ENCODE results near the gene SH3GL1.

The SH3GL1 gene

GRCh38 chr19:4375164-4376027 lies 25.0 kb downstream of the SH3GL1 start:
- peak; percentile 84 for DNase-seq

DNA sequence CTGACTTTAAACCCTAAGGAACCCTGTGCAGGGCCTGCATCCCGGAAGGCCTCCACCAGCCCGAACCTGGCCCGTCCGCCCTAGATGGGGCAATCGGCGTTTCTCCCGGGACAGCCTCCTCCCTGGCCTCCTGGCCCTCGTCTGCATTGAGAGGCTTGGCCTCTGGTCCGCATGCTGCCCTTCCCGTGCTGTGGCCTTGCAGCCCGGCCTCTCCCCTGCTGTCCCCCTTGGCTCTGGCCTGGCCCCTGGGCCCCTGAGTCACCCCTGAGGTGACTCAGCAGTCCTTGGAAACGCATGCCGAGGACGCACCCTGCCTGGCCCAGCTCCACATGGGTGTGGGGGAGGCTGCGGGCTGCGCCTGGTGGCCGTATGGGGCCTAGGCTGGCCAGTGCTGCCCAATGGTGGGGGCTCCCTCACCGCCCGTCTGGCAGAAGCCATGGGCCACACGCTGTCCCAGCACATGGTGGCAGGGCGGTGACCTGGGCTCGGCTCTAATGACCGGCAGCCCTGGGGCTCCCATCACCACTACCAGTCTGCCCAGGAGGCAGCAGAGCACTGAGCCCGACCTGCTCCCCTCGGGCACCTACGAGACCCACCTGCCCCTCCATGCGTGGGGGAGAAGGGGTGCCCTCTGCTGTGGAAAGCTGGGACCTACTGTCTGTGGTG lies 25.7 kb downstream of the SH3GL1 start:
- DNase-seq, result peak; percentile 55

GRCh38 chr19:4373601-4374497 lies 26.5 kb downstream of the SH3GL1 start:
- DNase-seq, result peak; percentile 41

DNA sequence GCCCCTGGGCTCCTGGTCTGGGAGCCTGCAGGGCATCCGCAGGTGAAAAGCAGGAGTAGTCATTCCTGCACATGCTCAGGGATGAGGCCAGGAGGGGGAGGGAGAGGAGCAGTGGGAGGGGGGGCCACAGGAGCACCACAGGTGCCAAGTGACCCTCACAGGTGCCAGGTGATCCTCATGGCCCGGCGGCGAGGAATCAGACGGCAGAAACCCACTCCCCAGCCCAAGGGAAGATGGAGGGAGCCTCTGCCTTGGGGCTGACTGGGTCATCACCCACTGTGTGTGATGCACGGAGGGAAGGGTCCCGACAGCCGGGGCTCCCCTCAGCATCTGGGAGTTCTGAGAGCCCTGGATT lies 27.4 kb downstream of the SH3GL1 start:
- no peak for DNase-seq

- no peak for DNase-seq
These were observed 28.0 kb downstream of the SH3GL1 start for GRCh38 chr19:4372165-4373012.

DNA sequence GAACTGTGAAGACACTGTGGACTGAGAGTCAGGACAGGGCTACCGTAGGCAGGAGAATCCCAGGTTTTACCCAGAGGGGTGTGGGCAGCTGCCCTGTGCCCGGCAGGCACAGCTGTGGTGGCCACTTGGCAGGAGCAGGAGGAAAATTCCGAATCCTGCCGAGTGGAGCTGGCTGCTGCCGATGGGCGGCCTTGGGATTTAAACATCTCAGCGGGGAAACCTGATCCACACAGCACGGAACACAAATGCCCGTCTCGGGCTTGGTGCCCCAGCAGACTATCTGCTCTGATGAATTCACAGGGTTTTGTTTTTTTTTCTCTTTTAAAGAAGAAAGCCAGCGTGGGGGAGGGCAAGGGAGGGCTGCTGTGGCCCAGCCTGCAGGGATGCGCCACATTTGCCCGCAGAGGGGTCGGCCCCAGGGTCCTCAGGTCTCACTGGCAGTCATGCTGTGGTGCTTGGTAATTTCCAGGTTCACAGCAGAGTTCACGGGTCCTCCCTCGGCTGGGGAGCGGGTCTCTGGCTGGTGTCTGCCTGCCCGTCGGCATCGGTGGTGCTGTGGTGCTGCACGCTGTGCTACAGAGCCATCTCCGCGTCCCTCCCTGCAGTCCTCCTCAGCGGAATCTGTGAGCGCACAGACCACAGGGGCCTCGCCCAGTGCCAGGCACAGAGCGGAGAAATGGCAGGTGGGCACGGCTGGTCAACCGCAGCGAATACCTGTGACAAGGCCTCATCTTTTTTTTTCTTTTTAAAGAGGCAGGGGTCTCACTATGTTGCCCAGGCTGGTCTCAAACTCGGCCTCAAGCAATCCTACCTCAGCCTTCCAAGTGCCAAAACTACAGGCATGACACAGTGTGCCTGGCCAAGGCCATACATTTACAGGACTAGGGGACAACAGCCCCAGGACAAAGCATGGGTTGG lies 28.8 kb downstream of the SH3GL1 start:
- no peak for DNase-seq

GRCh38 chr19:4370418-4371041 lies 29.8 kb downstream of the SH3GL1 start:
- DNase-seq, result no peak

DNA sequence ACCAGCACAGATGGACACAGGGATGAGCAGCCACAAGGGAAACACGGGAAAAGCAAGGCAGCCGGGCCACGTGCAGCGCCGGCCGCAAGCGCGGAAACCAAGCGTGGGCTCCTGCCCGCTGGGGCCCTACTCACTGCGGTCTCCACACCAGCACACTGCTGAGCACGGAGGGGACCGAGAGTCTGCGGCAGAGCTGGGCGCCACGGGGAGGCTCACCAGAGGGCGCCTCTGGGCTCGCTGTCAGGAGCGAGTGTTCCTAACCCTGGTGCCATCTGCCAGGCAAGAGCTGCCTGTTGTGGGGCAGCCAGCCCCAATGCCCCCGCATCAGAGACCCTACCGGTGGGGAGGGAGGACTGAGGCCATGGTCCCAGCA lies 30.5 kb downstream of the SH3GL1 start:
- DNase-seq, result peak; percentile 54

GRCh38 chr19:4369109-4369887 lies 31.0 kb downstream of the SH3GL1 start:
- DNase-seq, result peak; percentile 55

GRCh38 chr19:4368128-4368820 lies 32.1 kb downstream of the SH3GL1 start:
- peak; percentile 43 for DNase-seq

DNA sequence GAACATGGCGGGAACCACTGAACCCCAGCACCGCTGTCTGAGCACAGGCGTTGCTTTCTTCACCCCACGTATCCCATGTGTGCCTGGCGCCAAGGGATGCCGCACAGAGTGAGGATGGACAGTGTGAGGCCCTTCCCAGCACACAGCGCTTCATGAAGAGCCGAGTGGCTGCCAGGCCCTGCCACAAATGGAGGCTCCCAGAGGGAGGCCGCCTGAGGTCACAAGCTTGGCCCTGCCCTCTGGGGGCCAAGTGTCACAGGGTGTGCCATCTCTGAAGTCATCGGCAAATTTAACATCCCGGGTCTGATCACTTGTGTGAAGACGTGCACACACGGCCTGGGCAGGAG lies 32.6 kb downstream of the SH3GL1 start:
- no peak for DNase-seq

DNA sequence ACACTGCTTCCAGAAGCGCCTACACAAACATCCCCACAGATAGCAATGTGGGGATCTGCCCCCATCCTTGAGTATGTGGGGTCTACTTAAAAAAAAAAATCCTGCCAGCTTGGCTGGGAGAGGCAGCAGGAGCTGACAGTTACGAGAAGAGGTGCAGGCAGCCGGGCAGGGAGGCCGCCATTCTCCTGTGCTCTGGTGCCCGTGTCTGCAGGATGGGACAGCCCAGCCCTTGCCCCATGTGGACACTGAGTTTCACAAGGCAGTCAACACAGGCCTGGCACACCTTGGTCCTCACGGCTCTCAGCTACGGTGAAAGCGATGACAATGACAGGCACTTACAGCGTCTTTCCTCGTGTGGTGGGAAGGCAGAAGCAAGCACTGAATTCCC lies 33.0 kb downstream of the SH3GL1 start:
- DNase-seq, result no peak

GRCh38 chr19:4366666-4367335 lies 33.5 kb downstream of the SH3GL1 start:
- no peak for DNase-seq

- DNase-seq, result no peak
These were observed 34.3 kb downstream of the SH3GL1 start for GRCh38 chr19:4365791-4366665.

DNA sequence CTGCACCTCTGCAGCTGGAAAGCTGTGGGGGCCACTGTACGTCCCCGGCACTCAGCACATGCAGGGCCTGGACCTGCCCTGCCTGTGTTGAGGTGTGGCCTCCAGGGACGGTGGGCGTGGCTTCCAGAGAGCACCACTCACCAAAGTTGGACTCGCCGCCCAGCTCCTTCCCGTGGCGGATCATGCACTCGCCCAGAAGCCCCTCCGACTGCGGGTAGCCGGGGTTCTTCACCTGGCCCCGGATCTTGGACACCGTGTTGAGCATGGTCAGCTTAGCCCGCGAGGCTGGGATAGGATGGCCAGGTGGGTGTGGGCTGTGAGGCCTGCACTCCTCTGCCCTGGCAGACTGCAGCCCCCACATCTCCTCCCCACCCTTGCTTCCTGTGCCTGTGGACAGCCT lies 35.0 kb downstream of the SH3GL1 start:
- DNase-seq, result no peak

GRCh38 chr19:4363571-4364304 lies 36.6 kb downstream of the SH3GL1 start:
- no peak for DNase-seq

All from GF-D8 (cell line).